ENCODE results near the gene HOXA7. TPM values are rescaled to one million over a fixed set of nuclear protein-coding genes. Genes with fewer than 3 reads are reported as not detected.

HOXA7 gene
- total RNA-seq, 2 experiments from 2014 or later: not detected

GRCh38 chr7:27176524-27176845 is 20.0 kb upstream of the HOXA7 start:
- Mint-ChIP-seq H3K4me1 (peaks cover 10% of the 10 kb centered on the region), H3K4me3 (no peak overlapping the region), H3K27me3 (peaks cover 62% of the 10 kb centered on the region), H3K36me3 (ENCODE audit: low read depth) (no peaks in the 10 kb centered on the region), H3K27ac (no peak overlapping the region), H3K9me3 (no peaks in the 10 kb centered on the region)
- POLR2A ChIA-PET: no interaction called here
- DNase-seq: no peak
- CTCF ChIA-PET: interaction anchor here (1.1 to 1.8 kb wide), 3 partner anchors 15 to 28 kb away, joined by 3 to 8 read pairs (median 3); no protein-coding TSS in a partner anchor

GRCh38 chr7:27175626-27176523 is 19.4 kb upstream of the HOXA7 start:
- no peaks in the 10 kb centered on the region for H3K9me3 Mint-ChIP-seq
- H3K4me1 Mint-ChIP-seq: peaks cover 11% of the 10 kb centered on the region
- peaks cover 63% of the 10 kb centered on the region for H3K27me3 Mint-ChIP-seq
- no peak for DNase-seq
- CTCF ChIA-PET: interaction anchor here (1.6 to 1.8 kb wide), 2 partner anchors 14 to 20 kb away, joined by 3 to 8 read pairs; no protein-coding TSS in a partner anchor
- no peaks in the 10 kb centered on the region for H3K36me3 Mint-ChIP-seq (ENCODE audit: low read depth)
- no peak overlapping the region for H3K27ac Mint-ChIP-seq
- no peak overlapping the region for H3K4me3 Mint-ChIP-seq
- POLR2A ChIA-PET: no interaction called here

- ChIA-PET CTCF (no interaction called here), POLR2A (no interaction called here)
- Mint-ChIP-seq H3K4me3 (peak overlapping the region; percentile 32), H3K27me3 (peaks cover 67% of the 10 kb centered on the region), H3K27ac (no peak overlapping the region), H3K4me1 (peaks cover 11% of the 10 kb centered on the region), H3K36me3 (ENCODE audit: low read depth) (no peaks in the 10 kb centered on the region), H3K9me3 (no peaks in the 10 kb centered on the region)
- DNase-seq: no peak
These were observed 18.6 kb upstream of the HOXA7 start for GRCh38 chr7:27174874-27175625.

GRCh38 chr7:27173956-27174873 is 17.7 kb upstream of the HOXA7 start, which contains the start of gene HOXA10:
Gene HOXA10 (minus strand): TSS chr7:27174320. CDS start chr7:27174306, 14 bp downstream.
- H3K4me1 Mint-ChIP-seq: peaks cover 9% of the 10 kb centered on the region
- ChIA-PET CTCF (no interaction called here), POLR2A (interaction anchor here (1.4 kb wide), 1 partner anchor 13 kb away, joined by 4 read pairs; no protein-coding TSS in a partner anchor)
- peak within 1 kb of the TSS; percentile 32 for H3K4me3 Mint-ChIP-seq
- H3K27ac Mint-ChIP-seq: no peak within 1 kb of the TSS
- no peaks in the 10 kb centered on the region for H3K36me3 Mint-ChIP-seq (ENCODE audit: low read depth)
- peaks cover 64% of the 10 kb centered on the region for H3K27me3 Mint-ChIP-seq
- no peak for DNase-seq
- no peaks in the 10 kb centered on the region for H3K9me3 Mint-ChIP-seq

GRCh38 chr7:27173511-27173955 is 17.1 kb upstream of the HOXA7 start:
- ChIA-PET POLR2A (interaction anchor here (1.4 kb wide), 1 partner anchor 14 kb away, joined by 4 read pairs; no protein-coding TSS in a partner anchor), CTCF (interaction anchor here (0.9 kb wide), 1 partner anchor 11 kb away, joined by 3 read pairs; no protein-coding TSS in a partner anchor)
- Mint-ChIP-seq H3K9me3 (no peaks in the 10 kb centered on the region), H3K27ac (no peak overlapping the region), H3K4me3 (no peak overlapping the region), H3K27me3 (peaks cover 64% of the 10 kb centered on the region), H3K36me3 (ENCODE audit: low read depth) (no peaks in the 10 kb centered on the region), H3K4me1 (peaks cover 10% of the 10 kb centered on the region)
- DNase-seq: no peak

GRCh38 chr7:27172823-27173510 is 16.5 kb upstream of the HOXA7 start:
- Mint-ChIP-seq H3K4me1 (peaks cover 11% of the 10 kb centered on the region), H3K27ac (no peak overlapping the region), H3K4me3 (no peak overlapping the region), H3K36me3 (ENCODE audit: low read depth) (no peaks in the 10 kb centered on the region), H3K27me3 (peaks cover 64% of the 10 kb centered on the region), H3K9me3 (no peaks in the 10 kb centered on the region)
- CTCF ChIA-PET: interaction anchor here (0.6 to 0.9 kb wide), 2 partner anchors 11 to 83 kb away, joined by 3 to 5 read pairs; no protein-coding TSS in a partner anchor
- DNase-seq: no peak
- POLR2A ChIA-PET: interaction anchor here (1.4 to 1.6 kb wide), 2 partner anchors 14 to 24 kb away, joined by 4 to 5 read pairs; no protein-coding TSS in a partner anchor

- Mint-ChIP-seq H3K9me3 (no peaks in the 10 kb centered on the region), H3K4me1 (peaks cover 11% of the 10 kb centered on the region), H3K27me3 (peaks cover 64% of the 10 kb centered on the region), H3K4me3 (no peak overlapping the region), H3K36me3 (ENCODE audit: low read depth) (no peaks in the 10 kb centered on the region), H3K27ac (peak overlapping the region; percentile 58)
- ChIA-PET POLR2A (interaction anchor here (1.0 to 1.6 kb wide), 3 partner anchors 14 to 23 kb away, joined by 3 to 5 read pairs (median 4); no protein-coding TSS in a partner anchor), CTCF (interaction anchor here (2.2 kb wide), 1 partner anchor 11 kb away, joined by 6 read pairs; no protein-coding TSS in a partner anchor)
- no peak for DNase-seq
These were observed 15.9 kb upstream of the HOXA7 start for GRCh38 chr7:27172315-27172774.

- Mint-ChIP-seq H3K4me3 (no peak overlapping the region), H3K27me3 (peaks cover 69% of the 10 kb centered on the region), H3K36me3 (ENCODE audit: low read depth) (no peaks in the 10 kb centered on the region), H3K4me1 (peaks cover 13% of the 10 kb centered on the region), H3K9me3 (no peaks in the 10 kb centered on the region), H3K27ac (peak overlapping the region; percentile 58)
- no peak for DNase-seq
- POLR2A ChIA-PET: interaction anchor here (1.0 to 1.6 kb wide), 2 partner anchors 15 to 22 kb away, joined by 3 to 5 read pairs; no protein-coding TSS in a partner anchor
- CTCF ChIA-PET: interaction anchor here (2.2 kb wide), 1 partner anchor 11 kb away, joined by 6 read pairs; no protein-coding TSS in a partner anchor
These were observed 15.3 kb upstream of the HOXA7 start for GRCh38 chr7:27171637-27172314.

GRCh38 chr7:27171325-27171636 is 14.8 kb upstream of the HOXA7 start:
- DNase-seq: no peak
- ChIA-PET POLR2A (interaction anchor here (1.0 kb wide), 1 partner anchor 15 kb away, joined by 3 read pairs; no protein-coding TSS in a partner anchor), CTCF (interaction anchor here (2.2 kb wide), 1 partner anchor 10 kb away, joined by 6 read pairs; no protein-coding TSS in a partner anchor)
- H3K4me3 Mint-ChIP-seq: no peak overlapping the region
- peaks cover 69% of the 10 kb centered on the region for H3K27me3 Mint-ChIP-seq
- peaks cover 13% of the 10 kb centered on the region for H3K4me1 Mint-ChIP-seq
- no peaks in the 10 kb centered on the region for H3K36me3 Mint-ChIP-seq (ENCODE audit: low read depth)
- H3K9me3 Mint-ChIP-seq: no peaks in the 10 kb centered on the region
- H3K27ac Mint-ChIP-seq: no peak overlapping the region

GRCh38 chr7:27170426-27171324 is 14.2 kb upstream of the HOXA7 start:
- Mint-ChIP-seq H3K27me3 (peaks cover 73% of the 10 kb centered on the region), H3K9me3 (no peaks in the 10 kb centered on the region), H3K4me3 (no peak overlapping the region), H3K36me3 (ENCODE audit: low read depth) (no peaks in the 10 kb centered on the region), H3K27ac (no peak overlapping the region), H3K4me1 (peaks cover 13% of the 10 kb centered on the region)
- CTCF ChIA-PET: interaction anchor here (0.9 to 2.2 kb wide), 2 partner anchors 10 to 20 kb away, joined by 3 to 6 read pairs; no protein-coding TSS in a partner anchor
- no peak for DNase-seq
- POLR2A ChIA-PET: no interaction called here

All from activated CD4-positive, alpha-beta memory T cell treated with anti-CD3 and anti-CD28 coated beads, Interleukin-2, amount 10 ng/mL, durations not matched to agents 7 days and 5 days (primary cell).